CD4-positive, alpha-beta T cell treated with Interleukin-17A for 1 hour (primary cell): ENCODE results near the gene POMC.
"Not testable (repeated sequence)": the region's sequence is repeated elsewhere in the genome, so short reads cannot be mapped to it uniquely, and the experiment has no call there.

ENCODE experiments used
- DNase-seq: peaks from one replicate; pipeline ENCODE4 v3.0.0-alpha.2; 2020

POMC gene

DNA sequence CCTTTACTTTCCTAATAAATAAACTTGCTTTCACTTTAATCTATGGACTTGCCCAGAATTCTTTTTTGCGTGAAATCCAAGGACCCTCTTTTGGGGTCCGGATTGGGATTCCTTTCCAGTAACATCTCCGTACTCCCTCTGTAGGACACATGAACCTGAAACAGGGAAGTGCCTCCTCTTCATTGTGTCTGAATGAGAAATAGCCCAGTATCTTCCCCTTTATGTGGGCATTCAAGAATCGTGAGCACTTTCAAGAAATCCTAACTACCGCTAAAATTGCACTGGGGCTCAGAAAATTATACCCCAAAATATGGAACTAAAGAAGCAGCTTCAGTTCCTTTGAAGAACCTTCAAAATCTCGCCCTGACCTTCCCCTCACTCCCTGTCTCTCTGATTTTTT is 7.8 kb upstream of the POMC start:
- no peak for DNase-seq

DNA sequence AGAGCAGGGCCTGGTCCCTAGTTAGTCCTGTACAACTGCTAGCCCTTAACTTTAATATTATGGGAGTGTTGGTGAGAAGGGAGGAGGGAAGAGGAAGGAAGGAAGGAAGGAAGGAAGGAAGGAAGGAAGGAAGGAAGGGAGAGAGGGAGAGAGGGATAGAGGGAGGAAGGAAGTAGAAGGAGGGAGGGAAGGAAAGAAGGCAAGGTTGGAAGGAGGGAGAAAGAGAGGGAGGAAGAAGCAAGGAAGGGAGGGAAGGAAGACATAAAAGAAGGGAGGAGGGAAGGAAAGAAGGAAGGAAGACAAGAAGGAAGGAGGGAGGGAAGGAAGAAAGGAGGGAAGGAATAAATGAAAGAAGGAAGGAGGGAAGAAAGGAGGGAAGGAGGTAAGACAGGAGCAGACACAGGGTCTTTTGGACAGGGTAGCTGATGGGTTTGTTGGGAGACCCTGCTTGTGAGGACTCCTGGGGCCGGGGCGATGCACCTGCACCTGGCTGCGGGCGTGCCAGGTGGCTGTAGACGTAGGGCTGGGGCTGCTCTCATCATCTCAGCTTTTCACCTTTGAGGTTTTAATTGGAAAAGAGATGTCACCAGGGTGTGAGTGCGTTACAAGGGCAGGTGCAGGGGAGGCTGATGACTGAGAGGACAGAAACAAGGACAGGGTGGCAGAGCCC is 5.9 kb upstream of the POMC start:
- no peak for DNase-seq

DNA sequence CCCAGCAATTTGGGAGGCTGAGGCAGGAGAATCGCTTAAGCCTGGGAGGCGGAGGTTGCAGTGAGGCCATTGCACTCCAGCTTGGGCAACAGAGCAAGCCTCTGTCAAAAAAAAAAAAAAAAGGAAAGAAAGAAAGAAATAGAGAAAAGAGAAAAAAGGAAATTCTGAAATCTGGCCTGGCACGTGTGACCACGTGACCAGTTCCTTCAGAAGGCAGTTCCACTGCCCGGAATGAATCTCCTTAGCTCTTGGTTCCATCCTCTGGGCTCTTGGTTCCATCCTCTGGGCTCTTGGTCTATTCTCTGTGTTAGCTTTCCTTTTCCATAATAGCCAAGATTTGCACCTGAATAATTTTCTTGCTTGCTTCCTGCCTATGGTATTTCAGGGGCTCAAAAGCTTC is 5.3 kb upstream of the POMC start:
- DNase-seq: no peak

DNA sequence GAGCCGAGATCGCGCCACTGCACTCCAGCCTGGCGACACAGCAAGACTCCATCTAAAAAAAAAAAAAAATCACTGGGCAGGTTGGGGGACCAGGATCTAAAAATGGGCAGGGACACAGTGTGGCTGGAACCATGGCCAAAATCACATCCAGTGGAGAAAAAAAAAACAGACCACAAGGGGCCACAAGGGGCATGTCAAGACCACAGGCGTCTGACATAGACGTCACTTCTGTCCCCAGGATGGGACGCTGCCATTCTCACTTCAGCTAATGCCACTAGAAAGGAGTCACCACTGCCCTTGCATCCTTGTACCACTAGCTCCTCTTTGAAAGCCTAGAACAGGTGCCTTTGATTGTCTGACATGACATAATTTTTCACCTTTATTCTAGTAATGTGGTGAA is 2.5 kb upstream of the POMC start:
- no peak for DNase-seq

GRCh38 chr2:25169073-25169470 is 692 bp upstream of the POMC start:
- DNase-seq: no peak

GRCh38 chr2:25165992-25166875 is 2.1 kb downstream of the POMC start:
- peak; percentile 61 for DNase-seq

GRCh38 chr2:25164561-25164960 is 3.8 kb downstream of the POMC start:
- no peak for DNase-seq

DNA sequence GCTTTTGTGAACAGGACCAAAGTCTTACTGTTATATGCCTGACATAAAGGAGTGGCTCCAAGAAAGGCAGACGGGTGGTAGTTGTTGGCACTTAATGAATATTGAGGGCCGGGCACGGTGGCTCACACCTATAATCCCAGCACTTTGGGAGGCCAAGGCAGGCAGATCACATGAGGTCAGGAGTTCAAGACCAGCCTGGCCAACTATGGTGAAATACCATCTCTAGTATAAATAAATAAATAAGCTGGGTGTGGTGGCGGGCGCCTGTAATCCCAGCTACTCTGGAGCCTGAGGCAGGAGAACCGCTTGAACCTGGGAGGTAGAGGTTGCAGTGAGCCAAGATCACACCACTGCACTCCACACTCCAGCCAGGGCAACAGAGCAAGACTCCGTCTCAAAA is 6.3 kb downstream of the POMC start:
- not testable (repeated sequence) for DNase-seq

DNA sequence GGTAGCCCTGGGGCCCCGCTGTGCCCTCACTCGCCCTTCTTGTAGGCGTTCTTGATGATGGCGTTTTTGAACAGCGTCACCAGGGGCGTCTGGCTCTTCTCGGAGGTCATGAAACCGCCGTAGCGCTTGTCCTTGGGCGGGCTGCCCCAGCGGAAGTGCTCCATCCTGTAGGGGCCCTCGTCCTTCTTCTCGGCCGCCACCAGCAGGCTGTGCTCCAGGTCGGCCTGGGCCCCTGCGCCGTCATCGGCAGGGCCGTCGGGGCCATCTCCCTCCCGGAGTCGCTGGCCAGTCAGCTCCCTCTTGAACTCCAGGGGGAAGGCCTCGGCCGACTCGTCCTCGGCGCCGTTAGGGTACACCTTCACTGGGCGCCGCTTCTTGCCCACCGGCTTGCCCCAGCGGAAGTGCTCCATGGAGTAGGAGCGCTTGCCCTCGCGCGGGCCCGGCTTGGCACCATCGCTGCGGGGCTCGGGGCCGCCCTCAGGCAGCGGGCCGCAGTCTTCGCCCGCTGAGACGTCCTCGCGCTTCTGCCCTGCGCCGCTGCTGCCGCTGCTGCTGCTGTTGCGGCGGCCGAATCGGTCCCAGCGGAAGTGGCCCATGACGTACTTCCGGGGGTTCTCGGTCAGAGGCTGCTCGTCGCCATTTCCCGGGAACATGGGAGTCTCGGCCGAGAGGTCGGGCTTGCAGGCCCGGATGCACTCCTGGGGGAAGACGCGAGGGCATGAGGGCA is 7.2 kb downstream of the POMC start:
- peak; percentile 85 for DNase-seq

- no peak for DNase-seq
Observed at GRCh38 chr2:25160376-25160775, 8.0 kb downstream of the POMC start.

- DNase-seq: peak; percentile 19
Observed at GRCh38 chr2:25159949-25160348, 8.4 kb downstream of the POMC start.

GRCh38 chr2:25158096-25158852 is 10.1 kb downstream of the POMC start:
- DNase-seq: no peak

GRCh38 chr2:25155401-25155800 is 13.0 kb downstream of the POMC start:
- DNase-seq: no peak

- no peak for DNase-seq
Observed at GRCh38 chr2:25151718-25152117, 16.7 kb downstream of the POMC start.

DNA sequence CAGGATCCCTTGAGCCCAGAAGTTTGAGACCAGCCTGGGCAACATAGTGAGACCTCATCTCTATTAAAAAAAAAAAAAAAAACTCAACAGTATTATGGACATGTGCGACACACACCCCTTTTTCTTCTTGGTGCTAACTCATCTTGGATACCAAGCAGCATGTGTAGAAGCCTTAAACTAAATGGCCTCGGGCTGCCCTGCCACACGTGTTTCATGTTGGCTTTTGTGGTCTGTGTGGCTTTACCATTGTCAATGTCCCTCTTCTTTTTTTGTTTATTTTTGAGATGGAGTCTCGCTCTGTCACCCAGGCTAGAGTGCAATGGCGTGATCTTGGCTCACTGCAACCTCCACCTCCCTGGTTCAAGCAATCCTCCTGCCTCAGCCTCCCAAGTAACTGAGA is 17.4 kb downstream of the POMC start:
- not testable (repeated sequence) for DNase-seq

- DNase-seq: no peak
Observed at GRCh38 chr2:25149646-25150045, 18.7 kb downstream of the POMC start.

- no peak for DNase-seq
Observed at GRCh38 chr2:25146896-25147295, 21.5 kb downstream of the POMC start.

- DNase-seq: no peak
Observed at GRCh38 chr2:25145803-25146202, 22.6 kb downstream of the POMC start.

DNA sequence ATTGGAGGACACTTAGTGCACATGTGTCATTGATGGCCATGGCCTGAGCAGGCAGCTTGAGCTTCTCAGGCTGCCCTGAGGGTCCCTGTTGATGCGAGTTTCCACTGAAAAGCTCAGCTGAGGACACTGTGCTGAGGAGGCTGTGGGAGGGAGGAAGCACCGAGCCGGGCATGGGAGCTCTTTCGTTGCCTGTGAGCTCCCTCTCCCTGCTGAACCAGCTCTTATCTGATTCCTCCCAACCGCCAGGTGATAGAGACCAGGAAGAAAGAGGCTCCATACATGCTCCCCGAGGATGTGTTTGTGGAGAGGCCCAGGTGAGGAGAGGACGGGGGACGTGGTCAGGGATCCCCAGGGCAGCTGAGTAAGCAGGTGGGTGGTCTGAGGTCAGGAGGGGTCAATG is 27.3 kb downstream of the POMC start:
- DNase-seq: no peak

DNA sequence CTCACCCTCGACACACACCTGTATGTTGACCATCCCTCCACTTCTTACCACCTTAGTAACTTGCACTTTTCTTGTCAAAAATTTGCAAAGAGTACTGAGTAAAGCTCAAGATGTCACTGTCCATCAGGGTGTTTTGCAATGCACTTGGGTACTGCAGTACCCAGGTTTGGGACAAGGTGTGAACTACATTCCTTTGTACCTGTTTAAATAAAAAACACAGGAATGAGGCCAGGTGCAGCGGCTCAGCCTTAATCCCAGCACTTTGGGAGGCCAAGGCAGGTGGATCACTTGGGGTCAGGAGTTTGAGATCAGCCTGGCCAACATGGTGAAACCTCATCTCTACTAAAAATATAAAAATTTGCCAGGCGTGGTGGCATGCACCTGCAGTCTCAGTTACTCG is 27.8 kb downstream of the POMC start:
- DNase-seq: not testable (repeated sequence)

- DNase-seq: no peak
Observed at GRCh38 chr2:25132693-25133092, 35.7 kb downstream of the POMC start.

- DNase-seq: no peak
Observed at GRCh38 chr2:25132299-25132635, 36.1 kb downstream of the POMC start.
